ENCODE data around the gene POLR3H. TPM values are rescaled to one million over a fixed set of nuclear protein-coding genes. Genes with fewer than 3 reads are reported as not detected.

POLR3H gene
- total RNA-seq, 2 donors from 2014 or later, result 30.1 to 32.6 TPM

- Mint-ChIP-seq H3K4me1 (peaks cover 11% of the 10 kb centered on the region), H3K27ac (no peak overlapping the region), H3K27me3 (ENCODE audit: insufficient read depth) (no peaks in the 10 kb centered on the region), H3K36me3 (ENCODE audit: low read depth) (peaks cover 17% of the 10 kb centered on the region), H3K4me3 (no peak overlapping the region), H3K9me3 (no peaks in the 10 kb centered on the region)
- no peak overlapping the region for H3K27ac ChIP-seq (ENCODE audit: low read depth, low read length)
- no peaks in the 10 kb centered on the region for H3K4me1 ChIP-seq (ENCODE audit: control insufficient read depth, insufficient read depth, low read length)
- peaks cover 12% of the 10 kb centered on the region for H3K36me3 ChIP-seq (ENCODE audit: control insufficient read depth, insufficient read depth, low read length)
- no peak overlapping the region for H3K9ac ChIP-seq (ENCODE audit: extremely low read depth, low read length, poor library complexity, severe bottlenecking)
- no peaks in the 10 kb centered on the region for H3K9me3 ChIP-seq (ENCODE audit: control insufficient read depth, low read length)
- TF ChIP-seq, protein P1, sequence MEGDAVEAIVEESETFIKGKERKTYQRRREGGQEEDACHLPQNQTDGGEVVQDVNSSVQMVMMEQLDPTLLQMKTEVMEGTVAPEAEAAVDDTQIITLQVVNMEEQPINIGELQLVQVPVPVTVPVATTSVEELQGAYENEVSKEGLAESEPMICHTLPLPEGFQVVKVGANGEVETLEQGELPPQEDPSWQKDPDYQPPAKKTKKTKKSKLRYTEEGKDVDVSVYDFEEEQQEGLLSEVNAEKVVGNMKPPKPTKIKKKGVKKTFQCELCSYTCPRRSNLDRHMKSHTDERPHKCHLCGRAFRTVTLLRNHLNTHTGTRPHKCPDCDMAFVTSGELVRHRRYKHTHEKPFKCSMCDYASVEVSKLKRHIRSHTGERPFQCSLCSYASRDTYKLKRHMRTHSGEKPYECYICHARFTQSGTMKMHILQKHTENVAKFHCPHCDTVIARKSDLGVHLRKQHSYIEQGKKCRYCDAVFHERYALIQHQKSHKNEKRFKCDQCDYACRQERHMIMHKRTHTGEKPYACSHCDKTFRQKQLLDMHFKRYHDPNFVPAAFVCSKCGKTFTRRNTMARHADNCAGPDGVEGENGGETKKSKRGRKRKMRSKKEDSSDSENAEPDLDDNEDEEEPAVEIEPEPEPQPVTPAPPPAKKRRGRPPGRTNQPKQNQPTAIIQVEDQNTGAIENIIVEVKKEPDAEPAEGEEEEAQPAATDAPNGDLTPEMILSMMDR (conservative IDR thresholded peaks at IDR 0.05), result no peak
- no peaks in the 10 kb centered on the region for H3K27me3 ChIP-seq (ENCODE audit: control insufficient read depth, insufficient read depth, low read length, poor library complexity, severe bottlenecking)
- H3K4me3 ChIP-seq (ENCODE audit: low read length), result no peak overlapping the region
- DNase-seq, result no peak
- WGBS, 2 experiments (ENCODE audit: insufficient coverage in 1 of 2, insufficient read length in 1 of 2), result 94 to 98% methylated on average over 4 to 7 of the region's 7 CpGs
These were observed 43.1 kb upstream of the POLR3H start for GRCh38 chr22:41587347-41587723.

DNA sequence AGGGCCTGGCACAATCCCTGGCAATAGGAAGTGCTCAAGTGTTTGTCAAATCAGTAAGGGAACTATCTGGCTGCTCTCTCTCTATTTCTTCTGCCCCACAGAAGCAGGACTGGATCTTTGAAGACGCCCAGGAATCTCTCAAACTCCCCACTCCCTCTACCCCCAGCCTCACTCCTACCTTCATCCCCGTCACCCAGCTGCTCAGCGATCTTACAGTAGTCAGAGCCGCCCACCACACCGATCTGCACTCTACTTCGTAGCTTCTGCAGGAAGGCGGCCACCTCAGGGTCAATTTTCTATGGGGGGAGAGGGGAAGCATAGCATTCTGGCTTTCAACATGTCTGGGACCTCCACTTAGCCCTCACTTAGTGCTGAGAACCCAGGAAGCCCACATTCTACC lies 41.6 kb upstream of the POLR3H start:
- Mint-ChIP-seq H3K4me1 (peaks cover 11% of the 10 kb centered on the region), H3K27ac (no peak overlapping the region), H3K9me3 (no peaks in the 10 kb centered on the region), H3K4me3 (no peak overlapping the region), H3K27me3 (ENCODE audit: insufficient read depth) (no peaks in the 10 kb centered on the region), H3K36me3 (ENCODE audit: low read depth) (peaks cover 20% of the 10 kb centered on the region)
- DNase-seq, result no peak
- H3K27ac ChIP-seq (ENCODE audit: low read depth, low read length), result no peak overlapping the region
- no peaks in the 10 kb centered on the region for H3K27me3 ChIP-seq (ENCODE audit: control insufficient read depth, insufficient read depth, low read length, poor library complexity, severe bottlenecking)
- H3K36me3 ChIP-seq (ENCODE audit: control insufficient read depth, insufficient read depth, low read length), result peaks cover 13% of the 10 kb centered on the region
- TF ChIP-seq, protein P1 (conservative IDR thresholded peaks at IDR 0.05), result no peak
- no peak overlapping the region for H3K9ac ChIP-seq (ENCODE audit: extremely low read depth, low read length, poor library complexity, severe bottlenecking)
- H3K4me1 ChIP-seq (ENCODE audit: control insufficient read depth, insufficient read depth, low read length), result no peaks in the 10 kb centered on the region
- no peak overlapping the region for H3K4me3 ChIP-seq (ENCODE audit: low read length)
- H3K9me3 ChIP-seq (ENCODE audit: control insufficient read depth, low read length), result no peaks in the 10 kb centered on the region
- WGBS, 2 experiments (ENCODE audit: insufficient coverage in 1 of 2, insufficient read length in 1 of 2), result 97 to 100% methylated on average over 3 to 7 of the region's 7 CpGs

DNA sequence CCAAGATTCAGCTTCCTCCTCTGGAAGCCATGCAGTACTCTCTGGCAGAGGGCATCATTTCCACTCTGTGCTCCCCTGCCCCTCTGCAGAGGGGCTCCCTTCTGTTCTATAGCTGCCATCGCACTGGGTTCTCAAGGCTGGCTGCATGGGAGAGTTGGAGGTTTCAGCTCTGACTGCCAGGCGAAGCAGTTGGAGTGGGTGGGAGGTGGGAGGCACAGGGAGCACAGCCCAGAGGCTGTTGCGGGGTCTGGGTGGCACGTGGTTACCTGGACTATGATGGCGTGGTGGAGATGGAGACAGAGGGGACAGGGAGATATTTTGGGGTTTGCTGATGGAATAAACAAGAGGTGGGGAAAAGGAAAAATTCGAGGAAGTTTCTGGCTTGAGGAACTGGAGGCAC lies 40.6 kb upstream of the POLR3H start:
- H3K9me3 Mint-ChIP-seq, result no peaks in the 10 kb centered on the region
- peak overlapping the region; percentile 26 for H3K27ac Mint-ChIP-seq
- TF ChIP-seq, protein P1 (conservative IDR thresholded peaks at IDR 0.05), result no peak

More for the DNA sequence above, 40.6 kb upstream of the POLR3H start:
- H3K36me3 ChIP-seq (ENCODE audit: control insufficient read depth, insufficient read depth, low read length), result peaks cover 15% of the 10 kb centered on the region
- H3K4me1 Mint-ChIP-seq, result peaks cover 11% of the 10 kb centered on the region
- peaks cover 20% of the 10 kb centered on the region for H3K36me3 Mint-ChIP-seq (ENCODE audit: low read depth)
- no peaks in the 10 kb centered on the region for H3K9me3 ChIP-seq (ENCODE audit: control insufficient read depth, low read length)
- H3K27ac ChIP-seq (ENCODE audit: low read depth, low read length), result no peak overlapping the region
- H3K4me3 Mint-ChIP-seq, result no peak overlapping the region
- H3K27me3 ChIP-seq (ENCODE audit: control insufficient read depth, insufficient read depth, low read length, poor library complexity, severe bottlenecking), result no peaks in the 10 kb centered on the region
- H3K4me1 ChIP-seq (ENCODE audit: control insufficient read depth, insufficient read depth, low read length), result no peaks in the 10 kb centered on the region
- no peak overlapping the region for H3K4me3 ChIP-seq (ENCODE audit: low read length)
- no peaks in the 10 kb centered on the region for H3K27me3 Mint-ChIP-seq (ENCODE audit: insufficient read depth)
- 91 to 95% methylated on average over 4 to 6 of the region's 6 CpGs for WGBS, 2 experiments (ENCODE audit: insufficient coverage in 1 of 2, insufficient read length in 1 of 2)
- DNase-seq, result no peak
- no peak overlapping the region for H3K9ac ChIP-seq (ENCODE audit: extremely low read depth, low read length, poor library complexity, severe bottlenecking)
